Spleen (tissue), 7 donors: Measurements from ENCODE around the gene PGBD2.

Source experiments
- CTCF ChIP-seq, 11 experiments: fragments of 200-600 bp in 7 of 11; fragments of 450-650 bp in 4 of 11; sonication (generic) in 4 of 11; IDR thresholded peaks in 8 of 11; conservative IDR thresholded peaks in 3 of 11; 1 replicate in 7 of 11; 2 replicates in 4 of 11; pipeline versions ENCODE4 v1.4.0 to v1.8.0; 2016 to 2021; ENCODE audit warnings: antibody characterized with exemption in 11 of 11, inconsistent platforms in 4 of 11, mild to moderate bottlenecking in 1 of 11
- POLR2A ChIP-seq, 3 donors: fragments of 450-650 bp; IDR thresholded peaks; one replicate each; pipeline ENCODE4 v1.5.1; 2017; ENCODE audit warnings: antibody characterized with exemption in 3 of 3, mild to moderate bottlenecking in 1 of 3
- POLR2AphosphoS5 ChIP-seq, 3 donors: sonication (generic); formaldehyde crosslinking; IDR thresholded peaks; one replicate each; pipeline ENCODE4 v1.5.1; 2017; ENCODE audit warnings: antibody characterized with exemption in 3 of 3
- donor health status: DM: no; HTN: no; CAD: no; lungs with moderate emphysema.
- donor health status: DM: no; HTN: no; CAD: no.
- donor health status: DM: no; HTN: no; CAD: no.

GRCh38 chr1:248913933-248914332, 7.9 kb downstream of the PGBD2 start:
- no peak for TF ChIP-seq CTCF (IDR thresholded peaks at IDR 0.05 in 8 of 11, conservative IDR thresholded peaks at IDR 0.05 in 3 of 11)
- TF ChIP-seq POLR2AphosphoS5 (IDR thresholded peaks at IDR 0.05), result no peak
- no peak for TF ChIP-seq POLR2A (IDR thresholded peaks at IDR 0.05)
